Measurements from ENCODE around the gene SH3GL3.

Gene SH3GL3

DNA sequence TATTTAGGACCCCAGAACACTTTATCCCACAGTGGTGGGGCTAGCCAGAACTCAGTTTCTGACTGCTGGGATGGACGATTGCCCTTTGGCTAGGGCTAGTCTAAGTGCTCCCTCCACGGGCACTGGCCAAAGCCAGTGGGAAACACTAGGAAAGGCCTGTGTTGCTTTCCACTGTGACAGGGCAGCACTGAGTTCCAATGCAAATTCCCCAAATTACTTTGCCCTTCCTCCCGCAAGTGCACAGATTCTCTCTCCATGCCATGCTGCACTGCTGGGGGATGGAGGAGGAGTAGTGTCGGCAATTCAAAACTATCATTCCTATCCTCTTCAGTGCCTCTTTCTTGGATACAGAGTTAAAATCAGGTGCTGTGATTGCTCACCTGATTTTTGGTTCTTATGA is 100.0 kb downstream of the SH3GL3 start:
- Histone ChIP-seq H2BK5ac (ENCODE audit: low read length) (no peak overlapping the region), H2AFZ (ENCODE audit: low read length) (no peak overlapping the region), H2BK120ac (ENCODE audit: low read depth, low read length) (no peak overlapping the region), H3K9me3 (replicated peaks in 1 of 2; ENCODE audit: control insufficient read depth in 2 of 2, insufficient read depth in 1 of 2, low read depth in 1 of 2, low read length in 2 of 2) (no peaks in the 10 kb centered on the region), H3K27ac (replicated peaks; ENCODE audit: low read length) (no peak overlapping the region), H2BK12ac (ENCODE audit: low read length) (no peak overlapping the region), H3K4me2 (ENCODE audit: insufficient read depth, low read length, poor library complexity, severe bottlenecking) (no peak overlapping the region), H3K36me3 (replicated peaks in 1 of 2; ENCODE audit: control insufficient read depth in 2 of 2, insufficient read depth in 2 of 2, low read length in 2 of 2) (no peaks in the 10 kb centered on the region), H3K9ac (ENCODE audit: low read depth, low read length, poor library complexity) (no peak overlapping the region), H4K91ac (ENCODE audit: low read depth, low read length, poor library complexity) (no peak overlapping the region), H3K14ac (ENCODE audit: low read length) (no peak overlapping the region), H3K18ac (ENCODE audit: low read length) (no peak overlapping the region), H3K79me1 (ENCODE audit: low read depth, low read length) (no peaks in the 10 kb centered on the region), H3K27me3 (ENCODE audit: control insufficient read depth in 3 of 3, insufficient read depth in 3 of 3, low read depth in 1 of 3, low read length in 3 of 3) (no peaks in the 10 kb centered on the region), H2AK5ac (ENCODE audit: low read depth, low read length) (no peak overlapping the region), H3K4me1 (ENCODE audit: control insufficient read depth in 2 of 2, insufficient read depth in 1 of 2, low read depth in 1 of 2, low read length in 2 of 2) (peaks cover 0 to 4% of the 10 kb centered on the region in 2 donors), H4K8ac (ENCODE audit: low read depth, low read length) (no peak overlapping the region), H3K4ac (ENCODE audit: low read length) (no peak overlapping the region), H3K4me3 (ENCODE audit: low read length in 2 of 2) (no peak overlapping the region), H2BK15ac (ENCODE audit: low read length) (no peak overlapping the region), H3K23ac (ENCODE audit: low read depth, low read length, poor library complexity) (no peak overlapping the region)
- no CpG with 5 or more reads among the region's 4 CpGs for WGBS, 2 donors (ENCODE audit: extremely low coverage in 2 of 2, insufficient read length in 2 of 2, insufficient replicate concordance in 1 of 2)
- DNase-seq (ENCODE audit: low spot score) = no peak

DNA sequence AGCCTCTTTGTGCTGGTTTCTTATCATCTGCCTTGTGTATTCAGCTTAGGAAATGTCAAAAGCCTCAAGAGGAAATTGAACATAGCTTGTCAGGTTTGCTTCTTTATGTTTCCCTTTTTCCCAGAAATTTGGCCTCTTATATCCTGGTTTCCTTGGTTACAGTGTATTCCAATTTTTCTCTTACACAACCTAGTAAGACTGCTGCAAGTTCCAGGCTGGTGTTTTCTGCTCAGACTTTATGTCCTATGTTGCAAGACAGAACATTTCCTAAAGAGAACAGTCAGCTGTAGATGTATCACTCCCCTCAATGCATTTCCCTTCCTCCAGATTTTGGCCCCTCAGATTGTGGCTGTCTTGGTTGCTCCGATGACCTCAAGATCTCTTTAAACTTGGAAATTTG is 102.5 kb downstream of the SH3GL3 start:
- H3K4me2 ChIP-seq (ENCODE audit: insufficient read depth, low read length, poor library complexity, severe bottlenecking) = no peak overlapping the region
- no peaks in the 10 kb centered on the region for H3K9me3 ChIP-seq (replicated peaks in 1 of 2; ENCODE audit: control insufficient read depth in 2 of 2, insufficient read depth in 1 of 2, low read depth in 1 of 2, low read length in 2 of 2)
- no peak overlapping the region for H2BK12ac ChIP-seq (ENCODE audit: low read length)
- no peak overlapping the region for H2AFZ ChIP-seq (ENCODE audit: low read length)
- WGBS, 2 donors (ENCODE audit: extremely low coverage in 2 of 2, insufficient read length in 2 of 2, insufficient replicate concordance in 1 of 2) = no CpG with 5 or more reads among the region's 1 CpG
- H2BK5ac ChIP-seq (ENCODE audit: low read length) = no peak overlapping the region
- H3K18ac ChIP-seq (ENCODE audit: low read length) = no peak overlapping the region
- no peak overlapping the region for H2AK5ac ChIP-seq (ENCODE audit: low read depth, low read length)
- H4K91ac ChIP-seq (ENCODE audit: low read depth, low read length, poor library complexity) = no peak overlapping the region
- no peak overlapping the region for H3K4me3 ChIP-seq (ENCODE audit: low read length in 2 of 2)
- no peak overlapping the region for H4K8ac ChIP-seq (ENCODE audit: low read depth, low read length)
- H3K9ac ChIP-seq (ENCODE audit: low read depth, low read length, poor library complexity) = no peak overlapping the region
- H2BK120ac ChIP-seq (ENCODE audit: low read depth, low read length) = no peak overlapping the region
- no peak overlapping the region for H3K4ac ChIP-seq (ENCODE audit: low read length)
- no peaks in the 10 kb centered on the region for H3K79me1 ChIP-seq (ENCODE audit: low read depth, low read length)
- no peaks in the 10 kb centered on the region for H3K36me3 ChIP-seq (replicated peaks in 1 of 2; ENCODE audit: control insufficient read depth in 2 of 2, insufficient read depth in 2 of 2, low read length in 2 of 2)
- H2BK15ac ChIP-seq (ENCODE audit: low read length) = no peak overlapping the region
- no peak for DNase-seq (ENCODE audit: low spot score)
- no peak overlapping the region for H3K27ac ChIP-seq (replicated peaks; ENCODE audit: low read length)
- H3K14ac ChIP-seq (ENCODE audit: low read length) = no peak overlapping the region
- H3K23ac ChIP-seq (ENCODE audit: low read depth, low read length, poor library complexity) = no peak overlapping the region
- H3K4me1 ChIP-seq (ENCODE audit: control insufficient read depth in 2 of 2, insufficient read depth in 1 of 2, low read depth in 1 of 2, low read length in 2 of 2) = peaks cover 0 to 4% of the 10 kb centered on the region in 2 donors
- H3K27me3 ChIP-seq (ENCODE audit: control insufficient read depth in 3 of 3, insufficient read depth in 3 of 3, low read depth in 1 of 3, low read length in 3 of 3) = no peaks in the 10 kb centered on the region

GRCh38 chr15:83554558-83554957 is 107.4 kb downstream of the SH3GL3 start:
- Histone ChIP-seq H3K4ac (ENCODE audit: low read length) (no peak overlapping the region), H2BK5ac (ENCODE audit: low read length) (no peak overlapping the region), H3K9me3 (replicated peaks in 1 of 2; ENCODE audit: control insufficient read depth in 2 of 2, insufficient read depth in 1 of 2, low read depth in 1 of 2, low read length in 2 of 2) (no peaks in the 10 kb centered on the region), H3K27ac (replicated peaks; ENCODE audit: low read length) (no peak overlapping the region), H4K8ac (ENCODE audit: low read depth, low read length) (no peak overlapping the region), H3K9ac (ENCODE audit: low read depth, low read length, poor library complexity) (no peak overlapping the region), H3K27me3 (ENCODE audit: control insufficient read depth in 3 of 3, insufficient read depth in 3 of 3, low read depth in 1 of 3, low read length in 3 of 3) (no peaks in the 10 kb centered on the region), H2BK120ac (ENCODE audit: low read depth, low read length) (no peak overlapping the region), H2BK12ac (ENCODE audit: low read length) (no peak overlapping the region), H3K79me1 (ENCODE audit: low read depth, low read length) (no peaks in the 10 kb centered on the region), H2BK15ac (ENCODE audit: low read length) (no peak overlapping the region), H3K14ac (ENCODE audit: low read length) (no peak overlapping the region), H4K91ac (ENCODE audit: low read depth, low read length, poor library complexity) (no peak overlapping the region), H3K23ac (ENCODE audit: low read depth, low read length, poor library complexity) (no peak overlapping the region), H3K4me2 (ENCODE audit: insufficient read depth, low read length, poor library complexity, severe bottlenecking) (no peak overlapping the region), H3K4me3 (ENCODE audit: low read length in 2 of 2) (no peak overlapping the region), H3K36me3 (replicated peaks in 1 of 2; ENCODE audit: control insufficient read depth in 2 of 2, insufficient read depth in 2 of 2, low read length in 2 of 2) (no peaks in the 10 kb centered on the region), H2AK5ac (ENCODE audit: low read depth, low read length) (no peak overlapping the region), H2AFZ (ENCODE audit: low read length) (no peak overlapping the region), H3K4me1 (ENCODE audit: control insufficient read depth in 2 of 2, insufficient read depth in 1 of 2, low read depth in 1 of 2, low read length in 2 of 2) (no peaks in the 10 kb centered on the region), H3K18ac (ENCODE audit: low read length) (no peak overlapping the region)
- DNase-seq (ENCODE audit: low spot score) = no peak
- no CpG with 5 or more reads among the region's 5 CpGs for WGBS, 2 donors (ENCODE audit: extremely low coverage in 2 of 2, insufficient read length in 2 of 2, insufficient replicate concordance in 1 of 2)

DNA sequence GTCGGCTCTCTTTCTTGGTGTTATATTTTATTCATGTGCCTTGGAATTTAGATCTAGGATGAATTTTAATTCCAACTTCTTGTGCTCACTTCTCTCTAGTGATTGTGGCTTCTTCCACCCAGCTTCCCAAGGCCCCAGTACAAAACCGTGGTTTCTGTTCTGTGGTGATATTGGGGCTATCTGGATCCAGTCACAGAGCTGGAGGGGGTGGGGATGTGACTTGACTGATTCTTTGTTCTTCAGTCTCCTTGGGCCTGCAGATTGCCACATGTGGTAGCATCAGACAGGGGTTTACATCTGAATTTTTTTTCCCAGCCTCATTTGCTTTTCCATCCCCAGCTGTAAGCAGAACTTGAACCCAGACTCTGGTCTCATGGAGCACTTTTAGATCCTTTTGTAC is 108.2 kb downstream of the SH3GL3 start:
- no peak overlapping the region for H2BK5ac ChIP-seq (ENCODE audit: low read length)
- no peak overlapping the region for H2AK5ac ChIP-seq (ENCODE audit: low read depth, low read length)
- H3K27ac ChIP-seq (replicated peaks; ENCODE audit: low read length) = no peak overlapping the region
- no peaks in the 10 kb centered on the region for H3K36me3 ChIP-seq (replicated peaks in 1 of 2; ENCODE audit: control insufficient read depth in 2 of 2, insufficient read depth in 2 of 2, low read length in 2 of 2)
- no peaks in the 10 kb centered on the region for H3K79me1 ChIP-seq (ENCODE audit: low read depth, low read length)
- H4K8ac ChIP-seq (ENCODE audit: low read depth, low read length) = no peak overlapping the region
- H3K9ac ChIP-seq (ENCODE audit: low read depth, low read length, poor library complexity) = no peak overlapping the region
- no peak overlapping the region for H2BK15ac ChIP-seq (ENCODE audit: low read length)
- DNase-seq (ENCODE audit: low spot score) = no peak
- no peak overlapping the region for H3K4me3 ChIP-seq (ENCODE audit: low read length in 2 of 2)
- no peaks in the 10 kb centered on the region for H3K9me3 ChIP-seq (replicated peaks in 1 of 2; ENCODE audit: control insufficient read depth in 2 of 2, insufficient read depth in 1 of 2, low read depth in 1 of 2, low read length in 2 of 2)
- no peak overlapping the region for H3K14ac ChIP-seq (ENCODE audit: low read length)
- H3K18ac ChIP-seq (ENCODE audit: low read length) = no peak overlapping the region
- H3K4ac ChIP-seq (ENCODE audit: low read length) = no peak overlapping the region
- H2BK120ac ChIP-seq (ENCODE audit: low read depth, low read length) = no peak overlapping the region
- no peak overlapping the region for H4K91ac ChIP-seq (ENCODE audit: low read depth, low read length, poor library complexity)
- no peak overlapping the region for H2AFZ ChIP-seq (ENCODE audit: low read length)
- no peaks in the 10 kb centered on the region for H3K27me3 ChIP-seq (ENCODE audit: control insufficient read depth in 3 of 3, insufficient read depth in 3 of 3, low read depth in 1 of 3, low read length in 3 of 3)
- no peak overlapping the region for H3K23ac ChIP-seq (ENCODE audit: low read depth, low read length, poor library complexity)
- no peaks in the 10 kb centered on the region for H3K4me1 ChIP-seq (ENCODE audit: control insufficient read depth in 2 of 2, insufficient read depth in 1 of 2, low read depth in 1 of 2, low read length in 2 of 2)
- no peak overlapping the region for H2BK12ac ChIP-seq (ENCODE audit: low read length)
- no peak overlapping the region for H3K4me2 ChIP-seq (ENCODE audit: insufficient read depth, low read length, poor library complexity, severe bottlenecking)
- no CpG with 5 or more reads among the region's 2 CpGs for WGBS, 2 donors (ENCODE audit: extremely low coverage in 2 of 2, insufficient read length in 2 of 2, insufficient replicate concordance in 1 of 2)

All from neuronal stem cell (in vitro differentiated cells).